Activated CD4-positive, alpha-beta T cell treated with anti-CD3 and anti-CD28 coated beads, Interleukin-2, amount 10 ng/mL, durations not matched to agents 7 days and 5 days (primary cell): ENCODE data around the gene ZNF548. TPM values are rescaled to one million over a fixed set of nuclear protein-coding genes. Genes with fewer than 3 reads are reported as not detected.

Experiments used
- CTCF ChIA-PET: fragments of 350-600 bp; sonication (Branson Sonifier 250); formaldehyde crosslinking; loops from one replicate; lab custom pipeline; 2021; ENCODE audit warnings: antibody characterized with exemption; lab: Charles Lee
- POLR2A ChIA-PET: fragments of 350-600 bp; sonication (Branson Sonifier 250); formaldehyde crosslinking; loops from one replicate; lab custom pipeline; 2021; ENCODE audit warnings: antibody characterized with exemption; lab: Charles Lee
- DNase-seq: peaks from one replicate; pipeline ENCODE4 v3.0.0-alpha.2; 2020
- H3K27ac Mint-ChIP-seq: one replicate; pipeline ENCODE4 v1.8.0; 2021; ENCODE audit warnings: mild to moderate bottlenecking, moderate library complexity, mixed read lengths
- H3K27me3 Mint-ChIP-seq: one replicate; pipeline ENCODE4 v1.8.0; 2021; ENCODE audit warnings: mixed read lengths
- H3K36me3 Mint-ChIP-seq: one replicate; pipeline ENCODE4 v1.8.0; 2021; ENCODE audit warnings: low read depth, mixed read lengths
- H3K4me1 Mint-ChIP-seq: one replicate; pipeline ENCODE4 v1.8.0; 2021; ENCODE audit warnings: mixed read lengths
- H3K4me3 Mint-ChIP-seq: one replicate; pipeline ENCODE4 v1.8.0; 2021; ENCODE audit warnings: mild to moderate bottlenecking, moderate library complexity, mixed read lengths
- H3K9me3 Mint-ChIP-seq: one replicate; pipeline ENCODE4 v1.8.0; 2021; ENCODE audit warnings: mixed read lengths
- total RNA-seq, 2 experiments: library from RNA; stranded (reverse); gene quantifications; one replicate each; pipeline ENCODE4 v1.2.3, GENCODE V29; 2021

ZNF548 gene
- 10 to 100 TPM; 29.1 to 31.8 TPM for total RNA-seq

DNA sequence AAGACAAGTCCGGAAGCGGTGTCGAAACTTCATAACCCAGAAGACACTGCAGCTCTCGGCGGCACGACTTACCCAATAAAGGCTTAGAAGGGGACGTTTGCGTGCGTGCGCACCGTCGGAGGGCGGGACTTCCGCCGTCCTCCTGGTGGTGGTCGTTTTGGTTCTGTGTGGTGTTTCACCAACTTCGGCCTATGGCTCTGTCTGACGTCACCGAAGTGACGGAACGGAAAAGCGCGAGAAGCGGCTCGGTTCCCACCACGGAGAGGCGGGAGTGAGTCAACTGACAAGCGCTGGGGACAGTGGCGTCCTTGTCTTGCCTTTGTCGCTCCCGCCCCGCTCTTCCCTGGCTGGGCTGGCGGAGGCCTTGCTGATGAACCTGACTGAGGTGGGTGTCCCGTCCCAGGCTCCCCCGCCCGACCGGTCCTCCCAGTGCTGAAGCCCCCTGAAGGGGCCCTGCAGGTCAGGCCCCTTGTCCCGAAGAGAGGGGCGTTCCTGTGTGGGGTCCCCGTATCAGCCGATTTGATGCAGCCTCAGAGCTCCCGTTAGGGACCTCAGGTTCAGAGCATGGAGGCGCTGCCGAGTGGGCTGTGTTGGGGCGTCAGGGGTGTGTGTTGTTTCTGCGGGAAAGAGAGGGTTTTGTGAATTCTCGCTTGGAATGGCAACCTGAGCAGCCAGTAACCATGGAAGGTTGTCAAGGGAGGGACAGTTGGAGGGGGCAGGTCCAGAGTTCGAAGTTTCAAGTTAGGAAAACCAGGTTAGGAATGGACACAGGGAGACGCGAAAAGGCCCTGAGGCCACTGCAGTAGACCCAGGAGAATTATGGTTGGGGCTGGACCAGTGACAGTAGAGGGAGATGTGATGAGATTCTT lies at the start of gene ZNF548:
Gene ZNF548 (plus strand): TSS at position 125 of the 869 bp plus-strand sequence. CDS start 246 bp downstream, at position 371.
- POLR2A ChIA-PET: interaction anchor here (0.5 kb wide), 1 partner anchor 199 kb away, joined by 4 read pairs; the partner anchor contains the start of gene ZNF264
- Mint-ChIP-seq H3K9me3 (peaks cover 38% of the 10 kb centered on the region), H3K36me3 (peaks cover 60% of the 10 kb centered on the region), H3K4me3 (peak within 1 kb of the TSS; percentile 91), H3K27me3 (no peaks in the 10 kb centered on the region), H3K4me1 (peaks cover 40% of the 10 kb centered on the region), H3K27ac (peak within 1 kb of the TSS; percentile 93)
- peak; percentile 96 for DNase-seq
- CTCF ChIA-PET: interaction anchor here (0.9 to 1.9 kb wide), 3 partner anchors 27 to 35 kb away, joined by 4 to 5 read pairs (median 5); partner anchors contain the start of genes TRAPPC2B and ZNF547

DNA sequence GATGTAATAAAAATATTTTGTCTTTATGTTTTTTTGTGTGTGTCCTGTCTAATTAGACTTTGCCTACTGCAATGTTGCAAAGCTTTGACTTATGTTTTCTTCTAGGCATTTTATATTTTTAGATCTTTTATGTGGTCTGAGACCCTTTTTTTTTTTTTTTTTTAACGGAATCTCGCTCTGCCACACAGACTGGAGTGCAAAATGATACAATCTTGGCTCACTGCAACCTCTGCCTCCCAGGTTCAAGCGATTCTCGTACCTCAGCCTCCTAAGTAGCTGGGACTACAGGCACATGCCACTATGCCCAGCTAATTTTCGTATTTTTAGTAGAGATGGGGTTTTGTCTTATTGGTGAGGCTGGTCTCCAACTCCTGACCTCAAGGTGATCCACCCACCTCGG lies 47.1 kb upstream of the ZNF548 start:
- Mint-ChIP-seq H3K4me1 (no peaks in the 10 kb centered on the region), H3K36me3 (peaks cover 7% of the 10 kb centered on the region), H3K9me3 (peaks cover 14% of the 10 kb centered on the region), H3K27me3 (no peaks in the 10 kb centered on the region), H3K27ac (no peak overlapping the region), H3K4me3 (no peak overlapping the region)
- ChIA-PET POLR2A (no interaction called here), CTCF (no interaction called here)
- DNase-seq: no peak

DNA sequence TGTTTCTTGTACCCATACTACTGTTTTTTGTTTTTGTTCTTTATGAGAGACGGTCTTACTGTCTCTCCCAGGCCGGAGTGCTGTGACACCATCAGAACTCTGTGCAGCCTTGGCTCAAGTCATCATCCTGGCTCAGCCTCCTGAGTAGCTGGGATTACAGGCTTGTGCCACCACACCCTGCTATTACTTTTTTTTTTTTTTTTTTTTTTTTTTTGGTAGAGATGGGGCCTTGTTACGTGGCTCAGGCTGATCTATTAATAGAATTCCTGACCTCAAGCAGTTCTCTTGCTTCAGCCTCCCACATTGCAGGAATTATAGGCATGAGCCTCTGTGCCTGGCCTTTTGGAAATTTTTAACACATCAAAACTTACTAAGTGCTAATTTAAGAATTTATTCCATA lies 41.5 kb upstream of the ZNF548 start:
- Mint-ChIP-seq H3K4me3 (no peak overlapping the region), H3K9me3 (peaks cover 16% of the 10 kb centered on the region), H3K36me3 (peaks cover 31% of the 10 kb centered on the region), H3K27ac (no peak overlapping the region), H3K4me1 (peaks cover 29% of the 10 kb centered on the region), H3K27me3 (no peaks in the 10 kb centered on the region)
- POLR2A ChIA-PET: no interaction called here
- CTCF ChIA-PET: no interaction called here
- no peak for DNase-seq

DNA sequence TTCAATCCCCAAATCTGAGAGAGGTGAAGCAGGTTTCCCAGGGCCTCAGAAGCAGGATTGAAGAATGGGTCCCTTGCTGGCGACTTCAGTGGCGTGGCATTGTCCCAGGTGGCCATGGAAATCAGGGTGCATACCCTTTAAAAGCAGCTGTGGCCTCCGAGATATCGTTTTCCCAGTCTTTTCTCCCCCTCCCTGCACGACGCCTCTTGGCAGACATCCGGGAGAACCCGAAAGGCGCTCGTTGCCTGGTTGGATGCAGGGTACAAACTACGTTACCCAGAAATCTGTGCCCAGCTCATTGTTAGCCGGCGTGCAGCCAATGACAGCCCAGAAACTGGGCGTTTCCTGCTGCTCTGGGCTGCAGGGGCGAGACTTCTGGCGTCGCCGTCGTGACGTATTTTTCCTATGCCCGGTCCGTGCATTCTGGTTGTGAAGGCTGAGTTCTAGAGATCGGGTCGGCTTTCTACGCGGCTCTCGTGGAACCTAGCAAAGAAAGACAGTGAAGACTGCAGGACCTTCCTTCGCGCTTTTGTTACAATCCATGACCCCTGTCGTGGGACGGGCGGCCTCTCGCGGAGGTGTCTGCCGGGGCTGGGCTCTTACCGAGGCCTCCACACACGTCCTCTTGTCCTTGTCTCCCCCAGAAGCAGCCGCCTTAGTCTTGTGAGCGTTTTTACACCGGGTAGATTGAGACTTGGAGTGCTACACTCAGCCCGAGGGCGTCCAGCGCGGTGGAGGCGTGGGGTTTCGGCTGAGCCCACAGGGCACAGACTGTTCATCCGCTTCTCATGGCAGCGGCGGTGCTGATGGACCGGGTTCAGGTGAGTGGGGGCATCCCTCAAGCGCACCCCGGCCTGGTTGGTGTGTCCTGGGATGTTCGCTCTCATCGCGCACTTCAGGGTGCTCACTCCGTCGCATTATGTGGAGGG lies 38.5 kb upstream of the ZNF548 start, which contains the start of gene ZNF304:
Gene ZNF304 (plus strand): TSS at position 395 of the 929 bp plus-strand sequence. CDS start 394 bp downstream, at position 789.
- H3K36me3 Mint-ChIP-seq: peaks cover 61% of the 10 kb centered on the region

DNA sequence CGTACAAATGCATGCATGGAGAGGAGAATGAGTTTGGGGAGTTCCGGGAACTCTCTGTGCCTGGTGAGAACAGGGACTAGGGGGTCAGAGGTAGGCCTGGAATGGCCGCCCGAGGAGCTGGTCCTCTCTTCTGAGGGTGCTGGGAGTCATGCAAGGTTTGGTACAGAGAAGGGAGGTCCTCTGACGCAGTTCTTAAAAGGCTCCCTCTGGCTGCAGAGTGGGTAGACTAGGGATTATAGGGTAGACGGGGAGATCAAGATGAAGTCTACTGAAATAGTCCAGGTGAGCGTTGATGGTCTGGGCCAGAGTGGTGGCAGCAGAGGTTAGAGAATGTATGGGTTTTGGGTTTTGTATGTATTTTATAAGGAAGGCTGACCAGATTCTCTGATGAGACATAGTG lies 37.8 kb upstream of the ZNF548 start:
- H3K4me3 Mint-ChIP-seq: peak overlapping the region; percentile 84
- DNase-seq: no peak
- H3K27me3 Mint-ChIP-seq: no peaks in the 10 kb centered on the region
- H3K4me1 Mint-ChIP-seq: peaks cover 34% of the 10 kb centered on the region
- ChIA-PET CTCF (no interaction called here), POLR2A (no interaction called here)
- H3K9me3 Mint-ChIP-seq: peaks cover 45% of the 10 kb centered on the region
- H3K36me3 Mint-ChIP-seq: peaks cover 69% of the 10 kb centered on the region
- H3K27ac Mint-ChIP-seq: peak overlapping the region; percentile 93

More for the DNA sequence above, 38.5 kb upstream of the ZNF548 start, which contains the start of gene ZNF304:
- ChIA-PET CTCF (interaction anchor here (1.4 kb wide), 1 partner anchor 565 kb away, joined by 3 read pairs; the partner anchor contains the start of gene ZNF417), POLR2A (interaction anchor here (0.6 kb wide), 1 partner anchor 572 kb away, joined by 4 read pairs; no protein-coding TSS in a partner anchor)
- Mint-ChIP-seq H3K4me1 (peaks cover 34% of the 10 kb centered on the region), H3K4me3 (peak within 1 kb of the TSS; percentile 84), H3K27ac (peak within 1 kb of the TSS; percentile 93), H3K9me3 (peaks cover 41% of the 10 kb centered on the region), H3K27me3 (no peaks in the 10 kb centered on the region)
- peak; percentile 93 for DNase-seq

DNA sequence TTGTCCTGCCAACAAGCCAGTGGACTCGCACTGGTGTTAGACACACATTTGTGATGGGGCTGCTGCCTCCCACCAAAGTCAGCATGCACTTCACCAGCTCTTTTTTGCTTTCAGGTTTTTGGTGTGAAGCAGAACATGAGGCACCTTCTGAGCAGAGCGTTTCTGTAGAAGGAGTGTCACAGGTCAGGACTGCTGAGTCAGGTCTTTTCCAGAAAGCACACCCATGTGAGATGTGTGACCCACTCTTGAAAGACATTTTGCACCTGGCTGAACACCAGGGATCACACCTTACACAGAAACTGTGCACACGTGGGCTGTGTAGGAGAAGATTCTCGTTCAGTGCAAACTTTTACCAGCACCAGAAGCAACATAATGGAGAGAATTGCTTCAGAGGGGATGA lies 33.7 kb upstream of the ZNF548 start:
- no peaks in the 10 kb centered on the region for H3K27me3 Mint-ChIP-seq
- H3K4me1 Mint-ChIP-seq: peaks cover 27% of the 10 kb centered on the region
- ChIA-PET POLR2A (no interaction called here), CTCF (interaction anchor here (1.2 kb wide), 1 partner anchor 34 kb away, joined by 4 read pairs; the partner anchor contains the start of gene ZNF548)
- no peak overlapping the region for H3K4me3 Mint-ChIP-seq
- DNase-seq: no peak
- H3K9me3 Mint-ChIP-seq: peaks cover 58% of the 10 kb centered on the region
- no peak overlapping the region for H3K27ac Mint-ChIP-seq
- H3K36me3 Mint-ChIP-seq: peaks cover 88% of the 10 kb centered on the region

DNA sequence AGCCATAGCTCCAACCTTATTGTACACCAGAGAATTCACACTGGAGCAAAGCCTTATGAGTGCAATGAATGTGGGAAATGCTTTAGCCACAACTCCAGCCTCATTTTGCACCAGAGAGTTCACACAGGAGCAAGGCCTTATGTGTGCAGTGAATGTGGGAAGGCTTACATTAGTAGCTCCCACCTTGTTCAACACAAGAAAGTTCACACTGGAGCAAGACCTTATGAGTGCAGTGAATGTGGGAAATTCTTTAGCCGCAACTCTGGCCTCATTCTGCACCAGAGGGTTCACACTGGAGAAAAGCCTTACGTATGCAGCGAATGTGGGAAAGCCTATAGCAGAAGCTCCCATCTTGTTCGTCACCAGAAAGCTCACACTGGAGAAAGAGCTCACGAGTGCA lies 32.2 kb upstream of the ZNF548 start:
- no peak overlapping the region for H3K4me3 Mint-ChIP-seq
- H3K27me3 Mint-ChIP-seq: no peaks in the 10 kb centered on the region
- DNase-seq: no peak
- peaks cover 60% of the 10 kb centered on the region for H3K9me3 Mint-ChIP-seq
- POLR2A ChIA-PET: no interaction called here
- H3K4me1 Mint-ChIP-seq: peaks cover 12% of the 10 kb centered on the region
- H3K27ac Mint-ChIP-seq: no peak overlapping the region
- peaks cover 77% of the 10 kb centered on the region for H3K36me3 Mint-ChIP-seq
- CTCF ChIA-PET: interaction anchor here (1.3 kb wide), 1 partner anchor 32 kb away, joined by 5 read pairs; the partner anchor contains the start of gene ZNF548

DNA sequence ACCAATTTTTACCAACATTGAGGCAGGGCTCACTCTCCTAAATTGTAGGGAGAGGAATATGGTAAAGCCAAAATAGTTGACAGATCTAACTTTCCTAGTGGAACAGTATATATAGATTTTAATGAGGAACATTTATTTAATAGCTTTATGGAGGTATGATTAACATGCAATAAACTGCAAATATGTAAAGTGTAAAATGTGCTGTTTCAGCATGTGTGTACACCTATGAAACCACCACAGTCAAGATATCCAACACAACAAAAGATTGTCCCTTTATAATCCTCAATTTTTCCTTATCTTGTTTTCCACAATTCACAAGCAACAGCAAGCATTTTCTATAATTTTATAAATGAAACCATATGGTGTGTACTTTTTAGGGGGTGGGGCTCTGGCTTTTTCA lies 30.4 kb upstream of the ZNF548 start:
- ChIA-PET POLR2A (no interaction called here), CTCF (no interaction called here)
- H3K27ac Mint-ChIP-seq: no peak overlapping the region
- no peaks in the 10 kb centered on the region for H3K27me3 Mint-ChIP-seq
- peaks cover 15% of the 10 kb centered on the region for H3K4me1 Mint-ChIP-seq
- H3K36me3 Mint-ChIP-seq: peaks cover 71% of the 10 kb centered on the region
- no peak for DNase-seq
- H3K9me3 Mint-ChIP-seq: peaks cover 52% of the 10 kb centered on the region
- H3K4me3 Mint-ChIP-seq: no peak overlapping the region

DNA sequence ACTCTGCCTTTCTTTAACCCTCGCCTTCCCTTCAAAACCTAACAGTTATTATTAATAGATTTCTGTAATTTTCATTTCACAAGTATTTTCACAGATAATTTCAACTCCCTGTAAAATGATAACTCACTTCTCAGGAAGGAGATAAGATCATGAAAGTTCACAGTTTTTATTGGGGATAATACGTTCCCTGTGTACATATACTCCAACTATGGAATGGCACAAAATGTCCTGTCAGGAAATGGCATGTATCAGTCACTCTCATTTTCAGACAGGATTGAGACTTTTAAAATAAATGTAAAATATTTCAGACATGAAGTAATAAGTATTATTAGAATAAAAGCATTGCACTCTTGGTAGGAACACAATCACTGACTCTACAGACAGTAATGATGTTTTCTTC lies 27.2 kb upstream of the ZNF548 start:
- CTCF ChIA-PET: interaction anchor here (0.5 kb wide), 1 partner anchor 9 kb away, joined by 3 read pairs; no protein-coding TSS in a partner anchor
- Mint-ChIP-seq H3K27ac (peak overlapping the region; percentile 98), H3K36me3 (peaks cover 53% of the 10 kb centered on the region), H3K9me3 (peaks cover 35% of the 10 kb centered on the region), H3K4me1 (peaks cover 15% of the 10 kb centered on the region), H3K4me3 (peak overlapping the region; percentile 88), H3K27me3 (no peaks in the 10 kb centered on the region)
- POLR2A ChIA-PET: interaction anchor here (0.6 kb wide), 1 partner anchor 217 kb away, joined by 3 read pairs; the partner anchor contains the start of gene ZNF416
- DNase-seq: no peak

GRCh38 chr19:57362997-57363687 lies 26.5 kb upstream of the ZNF548 start, which contains the start of the genes TRAPPC2B and ZNF547:
TRAPPC2B (plus strand) TSS chr19:57363551; CDS start chr19:57364834, 1,283 bp downstream.
ZNF547 (plus strand) TSS chr19:57363551; CDS start chr19:57368556, 5,005 bp downstream.
- CTCF ChIA-PET: interaction anchor here (0.5 to 1.3 kb wide), 3 partner anchors 10 to 26 kb away, joined by 3 to 5 read pairs (median 3); partner anchors contain the start of gene ZNF548
- no peaks in the 10 kb centered on the region for H3K27me3 Mint-ChIP-seq
- peak; percentile 99 for DNase-seq
- peaks cover 50% of the 10 kb centered on the region for H3K36me3 Mint-ChIP-seq
- H3K4me1 Mint-ChIP-seq: peaks cover 15% of the 10 kb centered on the region
- H3K27ac Mint-ChIP-seq: peak within 1 kb of the TSS; percentile 98
- peaks cover 31% of the 10 kb centered on the region for H3K9me3 Mint-ChIP-seq
- peak within 1 kb of the TSS; percentile 88 for H3K4me3 Mint-ChIP-seq
- POLR2A ChIA-PET: interaction anchor here (0.7 kb wide), 1 partner anchor 432 kb away, joined by 3 read pairs; no protein-coding TSS in a partner anchor

GRCh38 chr19:57363688-57364181 lies 25.9 kb upstream of the ZNF548 start:
- CTCF ChIA-PET: interaction anchor here (0.7 to 1.3 kb wide), 2 partner anchors 23 to 26 kb away, joined by 3 to 5 read pairs; partner anchors contain the start of gene ZNF548
- H3K9me3 Mint-ChIP-seq: peaks cover 30% of the 10 kb centered on the region
- no peak for DNase-seq
- POLR2A ChIA-PET: no interaction called here
- peak overlapping the region; percentile 88 for H3K4me3 Mint-ChIP-seq
- peaks cover 49% of the 10 kb centered on the region for H3K36me3 Mint-ChIP-seq
- no peaks in the 10 kb centered on the region for H3K27me3 Mint-ChIP-seq
- peaks cover 15% of the 10 kb centered on the region for H3K4me1 Mint-ChIP-seq
- peak overlapping the region; percentile 98 for H3K27ac Mint-ChIP-seq
